ENCODE results near the gene EMCN.
"Not testable (repeated sequence)": the region's sequence is repeated elsewhere in the genome, so short reads cannot be mapped to it uniquely, and the experiment has no call there.

Gene EMCN

GRCh38 chr4:100489305-100489704, 28.5 kb downstream of the EMCN start:
- no peak for DNase-seq

GRCh38 chr4:100486496-100486895, 31.3 kb downstream of the EMCN start:
- DNase-seq, result no peak

- no peak for DNase-seq
These were observed 34.0 kb downstream of the EMCN start for GRCh38 chr4:100483796-100484195.

DNA sequence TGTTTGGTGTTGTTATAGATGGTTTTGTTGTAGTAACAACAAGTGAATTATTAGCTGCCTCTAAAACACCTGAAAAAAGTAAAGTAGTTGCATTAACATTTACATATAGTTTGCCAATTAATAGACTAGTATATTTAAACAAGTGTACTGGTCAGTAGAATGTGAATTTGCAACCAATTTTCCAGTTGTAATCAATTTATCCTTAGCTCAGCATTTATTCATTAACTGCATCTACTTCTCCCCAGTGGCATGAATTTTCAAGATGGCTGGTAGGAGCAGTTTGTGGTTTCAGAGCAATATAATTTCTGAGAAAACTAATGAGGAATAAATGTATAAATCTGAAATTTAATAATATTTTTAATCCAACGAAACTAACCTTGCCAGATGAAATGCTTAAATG, 37.9 kb downstream of the EMCN start:
- no peak for DNase-seq

DNA sequence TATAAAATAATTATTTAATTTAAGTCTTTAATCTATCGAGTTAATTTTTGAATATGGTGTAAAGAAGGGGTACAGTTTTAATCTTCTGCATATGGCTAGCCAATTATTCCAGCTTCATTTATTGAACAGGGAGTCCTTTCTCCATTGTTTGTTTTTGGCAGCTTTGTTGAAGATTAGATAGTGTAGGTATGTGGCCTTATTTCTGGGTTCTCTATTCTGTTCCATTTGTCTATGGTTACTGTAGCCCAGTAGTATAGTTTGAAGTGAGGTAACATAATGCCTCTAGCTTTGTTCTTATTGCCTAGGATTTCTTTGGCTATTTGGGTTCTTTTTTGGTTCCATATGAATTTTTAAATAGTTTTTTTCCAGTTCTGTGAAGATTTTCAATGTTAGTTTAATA, 48.3 kb downstream of the EMCN start:
- no peak for DNase-seq

- no peak for DNase-seq
These were observed 51.3 kb downstream of the EMCN start for GRCh38 chr4:100466501-100466900.

GRCh38 chr4:100461807-100462605, 55.8 kb downstream of the EMCN start:
- no peak for DNase-seq

DNA sequence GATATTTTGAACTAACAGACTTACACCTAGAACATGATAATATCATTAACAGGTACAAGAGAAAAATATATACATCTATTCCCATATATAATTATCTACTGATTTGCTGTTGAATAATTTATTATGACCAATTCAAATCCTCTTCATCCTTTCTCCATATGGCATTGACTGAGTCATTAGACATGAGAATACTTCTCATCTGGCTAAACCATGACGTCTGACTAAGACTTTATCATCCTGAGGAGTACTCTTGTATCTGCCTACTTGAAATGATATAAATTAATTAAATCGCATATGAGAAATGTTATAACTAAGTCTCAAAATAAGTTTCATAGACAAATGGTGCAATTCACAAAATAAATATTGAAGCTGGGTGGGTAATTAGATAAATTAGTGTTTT, 67.4 kb downstream of the EMCN start:
- DNase-seq, result no peak

- DNase-seq, result no peak
These were observed 86.4 kb downstream of the EMCN start for GRCh38 chr4:100431416-100431815.

DNA sequence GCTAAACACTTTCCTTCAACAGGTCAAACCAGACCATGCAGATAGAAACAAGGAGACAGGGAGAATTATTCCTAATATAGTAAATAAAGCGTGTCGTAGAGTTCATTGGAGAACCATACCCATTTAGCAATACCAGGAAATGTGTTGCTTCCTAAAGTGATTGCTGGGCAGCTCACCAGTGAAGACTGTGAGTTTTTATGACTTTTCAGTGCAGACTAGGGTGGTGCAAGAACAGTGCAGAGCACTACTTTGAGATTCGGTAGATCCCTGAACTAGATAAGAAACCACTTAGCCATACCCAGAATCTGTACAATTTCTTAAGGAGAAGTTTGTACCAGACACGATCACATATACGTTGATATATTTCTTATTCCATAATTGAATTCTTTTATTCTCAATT, 87.4 kb downstream of the EMCN start:
- no peak for DNase-seq

DNA sequence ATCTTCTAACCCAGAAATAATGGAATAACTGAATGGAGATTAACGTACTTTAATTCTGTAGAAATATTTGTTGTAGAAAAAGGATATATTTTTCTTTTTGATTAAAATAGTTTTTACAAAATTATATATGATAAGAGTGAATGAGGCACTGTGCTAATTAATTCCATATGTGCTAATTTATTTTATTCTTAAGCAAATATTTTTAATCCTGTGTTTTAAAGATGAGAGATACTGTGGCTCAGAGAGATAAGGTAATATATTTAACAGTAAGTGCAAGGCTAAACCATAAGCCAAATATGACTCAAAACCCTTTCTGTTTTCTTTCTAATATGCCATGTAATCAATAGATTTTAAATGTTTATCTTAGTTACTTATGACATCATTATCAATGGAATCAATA, 88.2 kb downstream of the EMCN start:
- no peak for DNase-seq

DNA sequence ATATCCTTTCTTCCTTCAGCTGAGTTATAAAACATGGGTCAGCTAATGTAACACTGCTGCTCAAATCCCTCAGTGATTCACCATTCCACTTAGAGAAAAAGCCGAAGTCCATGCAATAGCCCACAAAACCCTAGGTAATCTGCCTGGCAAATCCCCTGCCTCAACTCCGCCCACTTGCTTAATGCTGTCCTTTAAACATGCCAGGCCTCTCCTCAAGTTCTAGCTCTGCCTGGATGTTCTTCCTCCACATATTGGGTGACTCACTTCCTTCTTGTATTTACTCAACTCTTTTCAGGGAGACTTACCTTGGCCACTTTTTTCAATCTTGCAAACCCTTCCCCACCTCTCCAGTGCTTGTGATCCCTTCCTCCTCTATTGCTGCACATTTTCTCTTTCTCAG, 89.8 kb downstream of the EMCN start:
- no peak for DNase-seq

DNA sequence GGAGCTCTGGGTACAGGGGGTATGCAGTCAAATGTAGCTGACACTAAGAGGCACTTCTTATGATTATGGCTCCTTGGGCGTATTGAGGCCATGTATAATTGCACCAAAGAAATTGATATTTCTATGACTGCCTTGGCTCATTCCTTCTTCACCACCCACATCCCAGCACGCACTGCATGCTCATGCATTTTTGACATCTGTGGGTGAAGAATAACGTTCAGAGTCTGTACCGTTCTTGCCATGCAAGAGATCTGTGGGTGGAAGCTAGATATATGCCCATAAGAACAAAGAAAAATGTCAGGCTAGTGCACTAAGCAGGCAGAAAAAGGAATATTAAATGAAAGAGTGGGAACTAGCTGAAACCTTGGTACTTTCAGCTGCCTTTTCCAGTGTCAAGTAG, 93.4 kb downstream of the EMCN start:
- no peak for DNase-seq

DNA sequence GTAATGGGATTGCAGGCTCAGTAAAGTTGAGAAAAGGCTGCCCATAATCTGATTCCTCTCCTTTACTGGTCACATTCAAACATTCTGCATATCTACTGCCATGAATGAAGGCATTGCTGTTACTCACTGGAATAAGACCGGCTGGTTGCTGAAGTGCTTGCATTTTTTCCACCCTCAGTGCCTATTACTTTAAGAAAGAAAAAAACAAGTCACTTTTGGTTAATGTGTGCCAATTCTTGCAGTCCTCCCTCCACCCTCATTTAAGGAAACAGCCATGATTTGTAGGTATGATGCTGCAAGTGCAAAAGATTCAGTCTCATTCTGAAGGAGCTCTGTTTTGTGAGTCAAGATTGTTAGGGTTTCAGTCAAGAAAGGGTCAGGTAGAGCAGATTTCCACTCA, 94.9 kb downstream of the EMCN start:
- DNase-seq, result no peak

DNA sequence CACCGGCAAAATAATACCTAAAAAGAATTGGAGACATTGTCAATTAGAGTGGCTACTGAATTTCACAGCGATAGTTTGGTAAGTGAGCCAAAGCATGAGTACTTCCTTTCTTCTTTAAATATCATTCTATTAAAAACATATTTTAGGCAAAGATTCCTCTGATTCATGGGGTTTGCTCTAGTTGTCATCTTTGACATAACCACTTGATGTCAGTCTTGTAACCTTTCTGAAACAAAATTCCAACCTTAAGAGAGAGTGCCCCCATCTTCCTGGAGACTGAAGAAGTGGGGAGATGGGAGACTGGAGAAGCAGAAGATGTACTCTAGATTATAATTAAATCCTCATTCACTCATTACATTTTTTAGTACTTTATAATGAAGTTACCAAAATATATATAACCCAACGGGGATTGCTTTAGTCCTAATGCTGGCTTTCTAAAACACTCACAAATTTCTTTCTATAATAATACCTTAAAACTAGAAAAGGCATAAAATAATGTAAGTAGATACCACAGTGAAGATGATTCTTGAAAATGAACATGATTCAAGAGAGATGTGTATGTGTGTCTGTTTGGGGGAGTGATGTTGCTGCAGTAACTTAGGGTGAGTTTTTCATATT, 96.4 kb downstream of the EMCN start:
- DNase-seq, result peak; percentile 8

GRCh38 chr4:100420571-100420970, 97.3 kb downstream of the EMCN start:
- DNase-seq, result no peak

DNA sequence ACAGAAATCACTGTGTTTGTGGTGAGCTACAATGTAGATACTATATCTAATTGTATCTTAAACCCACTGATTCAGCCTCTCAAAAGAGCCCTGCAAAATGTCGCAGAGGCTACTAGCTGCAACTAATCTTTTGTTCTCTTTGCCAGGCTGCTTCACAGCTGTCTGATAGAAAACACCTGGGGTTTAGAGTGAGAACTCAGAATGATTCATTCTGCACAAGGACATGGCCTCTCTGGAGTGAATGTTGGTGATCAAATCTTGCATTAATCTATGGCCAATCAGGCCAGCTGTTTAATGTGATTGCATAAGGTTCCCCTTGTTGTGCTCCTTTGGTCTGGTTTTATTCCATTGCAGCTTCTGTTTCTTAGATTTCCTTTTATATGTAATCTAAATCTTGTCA, 100.3 kb downstream of the EMCN start:
- no peak for DNase-seq

GRCh38 chr4:100414016-100414790, 103.6 kb downstream of the EMCN start:
- DNase-seq, result no peak

- no peak for DNase-seq
These were observed 126.0 kb downstream of the EMCN start for GRCh38 chr4:100391863-100392262.

DNA sequence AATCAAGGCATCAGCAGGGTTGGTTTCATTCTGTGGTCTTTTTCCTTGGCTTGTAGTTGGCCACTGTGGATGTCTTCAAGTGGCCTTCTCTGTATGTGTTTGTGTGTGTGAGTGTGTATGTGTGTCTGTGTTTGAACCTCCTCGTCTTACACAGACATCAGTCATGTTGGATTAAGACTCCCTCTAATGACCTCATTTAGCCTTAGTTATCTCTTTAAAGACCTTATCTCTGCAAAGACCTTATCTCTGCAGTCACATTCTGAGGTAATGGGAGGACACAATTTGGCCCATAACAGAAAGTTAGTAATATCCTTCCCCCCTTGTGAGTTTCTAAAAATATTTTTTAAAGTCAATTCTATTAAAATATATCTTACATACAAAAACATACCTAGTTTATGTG, 126.7 kb downstream of the EMCN start:
- no peak for DNase-seq

DNA sequence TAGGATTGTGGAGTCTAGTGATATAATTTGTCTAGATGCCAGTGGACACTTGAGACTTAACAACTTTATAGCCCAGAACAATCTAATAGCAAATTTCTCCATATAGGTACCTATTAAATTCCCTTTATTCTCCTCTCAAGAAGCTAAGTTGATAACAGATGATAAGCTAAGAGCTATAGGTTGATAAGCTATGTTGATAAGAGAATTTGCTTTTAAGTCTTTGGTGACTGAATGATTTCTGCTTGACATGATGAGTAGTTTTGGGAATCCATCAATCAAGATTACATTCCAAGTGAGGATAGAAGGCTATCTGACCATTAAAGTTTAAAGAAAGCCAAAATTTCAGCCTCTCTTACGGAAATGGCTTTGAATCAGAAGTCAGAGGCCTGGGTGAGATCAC, 131.6 kb downstream of the EMCN start:
- no peak for DNase-seq

- not testable (repeated sequence) for DNase-seq
These were observed 137.4 kb downstream of the EMCN start for GRCh38 chr4:100380401-100380800.

DNA sequence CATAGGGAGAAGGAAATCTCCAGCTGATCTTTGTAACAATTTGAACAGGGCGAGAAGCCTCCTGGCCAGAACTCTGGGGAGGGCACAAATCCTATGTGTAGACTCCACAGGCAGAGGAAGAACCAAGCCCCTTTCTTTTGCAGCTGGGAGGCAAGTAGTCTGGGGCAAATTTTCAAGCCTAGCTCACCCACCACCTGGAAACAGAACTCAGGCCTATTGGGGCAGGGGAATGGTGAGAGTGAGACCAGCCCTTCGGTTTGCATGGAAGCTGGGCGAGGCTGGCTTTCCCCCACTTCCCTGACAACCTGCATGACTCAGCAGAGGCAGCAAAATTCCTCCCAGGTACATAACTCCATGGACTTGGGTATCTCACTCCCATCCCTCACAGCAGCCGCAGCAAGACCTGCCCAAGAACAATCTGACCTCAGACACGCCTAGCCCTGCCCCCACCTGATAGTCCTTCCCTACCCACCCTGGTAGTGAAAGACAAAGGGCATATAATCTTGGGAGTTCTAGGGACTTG, 138.2 kb downstream of the EMCN start:
- DNase-seq, result no peak

GRCh38 chr4:100372432-100372831, 145.4 kb downstream of the EMCN start:
- no peak for DNase-seq
